RWPE2 (cell line): ENCODE results near the gene MARK3.

Experiments
- ATAC-seq: fragments of 200-7000 bp; cut with Tn5 transposase; 3 replicates; pipeline ENCODE4 v1.9.1; 2021; ENCODE audit warnings: low read depth
- DNase-seq: peaks from one replicate; pipeline ENCODE4 v3.0.0-alpha.2; 2020; ENCODE audit warnings: low spot score
- H3K27ac ChIP-seq: fragments of 450-650 bp; 2 replicates; pipeline ENCODE4 v1.5.1; 2017; ENCODE audit warnings: mild to moderate bottlenecking; ENCODE audit not compliant: poor library complexity, severe bottlenecking
- H3K27me3 ChIP-seq: fragments of 250-450 bp; sonication (Bioruptor Pico); 2 replicates; pipeline ENCODE4 v1.5.1; 2021; ENCODE audit warnings: mild to moderate bottlenecking, moderate library complexity; ENCODE audit not compliant: insufficient read depth, poor library complexity, severe bottlenecking
- H3K36me3 ChIP-seq: fragments of 250-450 bp; sonication (Bioruptor Pico); 2 replicates; pipeline ENCODE4 v1.5.1; 2020; ENCODE audit warnings: low read depth, mild to moderate bottlenecking, moderate library complexity
- H3K4me1 ChIP-seq: fragments of 250-450 bp; sonication (Bioruptor Pico); 2 replicates; pipeline ENCODE4 v1.5.1; 2021; ENCODE audit warnings: mild to moderate bottlenecking, moderate library complexity; ENCODE audit not compliant: insufficient read depth, poor library complexity, severe bottlenecking
- H3K4me3 ChIP-seq: fragments of 250-450 bp; sonication (Bioruptor Pico); 2 replicates; pipeline ENCODE4 v1.5.1; 2021; ENCODE audit warnings: mild to moderate bottlenecking, moderate library complexity; ENCODE audit not compliant: severe bottlenecking
- H3K9me3 ChIP-seq: fragments of 250-450 bp; sonication (Bioruptor Pico); 2 replicates; pipeline ENCODE4 v1.5.1; 2021; ENCODE audit warnings: mild to moderate bottlenecking, moderate library complexity; ENCODE audit not compliant: severe bottlenecking
- CTCF ChIP-seq: fragments of 450-650 bp; IDR thresholded peaks from one replicate; pipeline ENCODE4 v1.5.1; 2017; ENCODE audit warnings: mild to moderate bottlenecking, moderate library complexity; ENCODE audit not compliant: poor library complexity, severe bottlenecking

MARK3 gene

DNA sequence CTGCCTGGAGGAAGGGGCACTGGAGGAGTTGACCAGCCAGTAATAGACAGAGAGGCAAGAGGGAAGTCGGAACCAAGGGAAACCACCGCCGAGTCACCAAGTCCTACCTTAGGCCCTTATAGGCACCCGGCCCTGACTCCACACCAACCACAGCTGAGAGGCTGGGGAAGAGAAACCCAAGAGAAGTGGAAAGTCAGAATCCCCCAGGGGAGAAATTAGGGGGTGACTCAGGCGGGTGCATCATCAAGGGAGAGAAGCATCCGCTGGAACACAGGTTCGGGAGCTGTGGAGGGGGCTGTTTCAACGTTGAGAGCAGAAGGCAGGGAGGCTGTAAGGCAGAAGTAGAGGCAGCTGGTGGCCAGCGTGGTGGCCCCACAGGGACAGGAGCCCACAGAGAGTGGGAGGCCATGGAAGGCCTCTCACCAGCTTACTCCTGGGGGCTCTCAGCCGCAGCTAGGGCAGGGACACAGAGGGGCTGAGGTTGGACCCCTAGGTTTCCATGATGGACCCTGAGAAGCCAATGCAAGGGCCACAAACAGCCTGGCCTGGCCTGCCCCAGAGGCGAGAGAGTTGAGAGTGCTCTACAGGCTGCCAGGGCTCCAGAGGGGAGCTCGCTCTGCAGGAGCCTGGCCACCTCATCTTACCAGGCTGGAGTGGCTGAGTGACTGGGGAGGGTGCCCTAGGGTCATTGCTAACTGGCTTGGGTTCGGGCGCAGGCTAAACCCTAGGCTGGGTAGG lies 142.4 kb downstream of the MARK3 start:
- Histone ChIP-seq H3K4me3 (no peak overlapping the region), H3K27ac (peak overlapping the region; percentile 33)
- no peak for ATAC-seq

GRCh38 chr14:103528146-103528586 lies 143.0 kb downstream of the MARK3 start:
- Histone ChIP-seq H3K4me1 (peaks cover 6% of the 10 kb centered on the region), H3K36me3 (peaks cover 12% of the 10 kb centered on the region), H3K9me3 (no peaks in the 10 kb centered on the region), H3K4me3 (peak overlapping the region; percentile 100), H3K27ac (peak overlapping the region; percentile 33), H3K27me3 (peaks cover 2% of the 10 kb centered on the region)
- ATAC-seq (peak; percentile 20; the same call in 2 of the 3 replicates), DNase-seq (no peak)
- TF ChIP-seq CTCF: no peak

More for the DNA sequence above, 142.4 kb downstream of the MARK3 start:
- TF ChIP-seq CTCF: no peak
- no peak for DNase-seq
- Histone ChIP-seq H3K27me3 (peaks cover 7% of the 10 kb centered on the region), H3K4me1 (peaks cover 6% of the 10 kb centered on the region), H3K36me3 (peaks cover 12% of the 10 kb centered on the region), H3K9me3 (no peaks in the 10 kb centered on the region)

DNA sequence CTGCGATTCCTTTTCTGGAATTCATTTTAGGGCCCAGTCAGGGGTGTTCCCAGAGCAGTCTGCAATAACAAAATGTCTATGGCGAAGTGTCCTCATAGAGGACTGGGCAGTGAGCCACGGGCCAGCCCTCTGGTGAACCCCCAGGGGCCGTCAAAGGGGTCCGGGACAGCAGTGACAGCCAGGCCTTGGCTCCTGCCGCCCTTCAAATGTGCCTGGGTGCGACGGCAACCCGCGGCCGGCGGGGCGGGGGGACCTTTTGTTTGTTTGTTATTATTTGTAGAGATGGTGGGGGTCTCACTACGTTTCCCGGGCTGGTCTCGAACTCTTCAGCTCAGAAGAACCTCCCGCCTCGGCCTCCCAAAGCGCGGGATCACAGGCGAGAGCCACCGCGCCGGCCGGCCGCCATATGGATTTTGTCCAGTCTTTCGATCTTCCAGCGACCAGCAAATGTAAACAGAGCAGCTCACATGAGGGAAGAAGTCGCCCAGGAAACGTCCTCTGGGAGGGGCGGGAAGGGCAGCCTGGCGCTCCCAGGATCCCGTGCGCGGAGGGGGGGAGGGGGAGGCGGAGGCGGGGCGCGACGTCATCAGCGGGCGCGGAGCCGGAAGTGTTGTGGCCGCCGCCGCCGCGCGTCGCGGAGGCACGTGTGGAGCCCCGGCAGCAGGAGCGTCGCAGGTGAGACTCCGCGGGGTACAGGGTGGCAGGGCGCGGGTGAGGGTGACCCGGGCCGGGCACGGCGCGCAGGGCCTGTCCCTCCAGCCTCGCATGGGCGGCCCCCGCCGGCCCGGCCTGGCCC lies 143.6 kb downstream of the MARK3 start, which contains the start of gene TRMT61A:
TSS of gene TRMT61A (plus strand) at position 610 of the 796 bp plus-strand sequence. CDS start 783 bp downstream, outside the sequence.
- no peaks in the 10 kb centered on the region for H3K27me3 ChIP-seq
- no peak for DNase-seq
- peaks cover 12% of the 10 kb centered on the region for H3K36me3 ChIP-seq
- no peak for TF ChIP-seq CTCF
- peaks cover 6% of the 10 kb centered on the region for H3K4me1 ChIP-seq
- H3K9me3 ChIP-seq: no peaks in the 10 kb centered on the region
- peak within 1 kb of the TSS; percentile 33 for H3K27ac ChIP-seq
- ATAC-seq: peak; percentile 69
- peak within 1 kb of the TSS; percentile 100 for H3K4me3 ChIP-seq

GRCh38 chr14:103529383-103530365 lies 144.5 kb downstream of the MARK3 start:
- Histone ChIP-seq H3K4me3 (peak overlapping the region; percentile 100), H3K27ac (peak overlapping the region; percentile 33), H3K4me1 (peaks cover 6% of the 10 kb centered on the region), H3K27me3 (no peaks in the 10 kb centered on the region), H3K36me3 (peaks cover 12% of the 10 kb centered on the region), H3K9me3 (no peaks in the 10 kb centered on the region)
- ATAC-seq: no peak; the same call in 1 of the 3 replicates
- DNase-seq: no peak
- no peak for TF ChIP-seq CTCF
